HG03571 (cell line): ENCODE results near the gene MYOZ2.

Experiments used
- ATAC-seq: cut with Tn5 transposase; IDR thresholded peaks from one replicate; pipeline ENCODE4 v1.9.1; 2021; ENCODE audit not compliant: unreplicated experiment

The MYOZ2 gene

GRCh38 chr4:119135721-119136121, at the start of gene MYOZ2:
TSS of gene MYOZ2 (plus strand) at chr4:119135832. CDS start at chr4:119136526, 694 bp downstream.
- no peak for ATAC-seq

- ATAC-seq, result no peak
Measured at GRCh38 chr4:119087121-119087520, 48.5 kb upstream of the MYOZ2 start.

DNA sequence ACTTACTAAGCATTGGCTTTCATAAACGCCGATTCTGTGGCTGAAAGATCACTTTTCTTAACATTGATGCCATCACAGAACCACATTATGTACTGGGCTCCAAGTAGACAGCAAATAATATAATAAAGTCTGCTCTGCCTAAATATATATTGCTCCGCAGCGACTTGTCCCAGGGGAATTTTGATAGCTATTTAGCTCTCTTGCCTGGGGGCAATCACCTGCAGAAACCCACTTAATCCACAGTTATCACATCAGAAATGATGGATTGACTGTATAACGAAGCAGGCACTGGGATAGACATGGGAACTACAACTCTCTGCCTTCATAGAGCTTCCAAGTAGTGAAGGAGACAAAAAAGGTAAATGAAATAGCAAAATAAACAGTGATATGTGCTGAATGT, 48.0 kb upstream of the MYOZ2 start:
- no peak for ATAC-seq

DNA sequence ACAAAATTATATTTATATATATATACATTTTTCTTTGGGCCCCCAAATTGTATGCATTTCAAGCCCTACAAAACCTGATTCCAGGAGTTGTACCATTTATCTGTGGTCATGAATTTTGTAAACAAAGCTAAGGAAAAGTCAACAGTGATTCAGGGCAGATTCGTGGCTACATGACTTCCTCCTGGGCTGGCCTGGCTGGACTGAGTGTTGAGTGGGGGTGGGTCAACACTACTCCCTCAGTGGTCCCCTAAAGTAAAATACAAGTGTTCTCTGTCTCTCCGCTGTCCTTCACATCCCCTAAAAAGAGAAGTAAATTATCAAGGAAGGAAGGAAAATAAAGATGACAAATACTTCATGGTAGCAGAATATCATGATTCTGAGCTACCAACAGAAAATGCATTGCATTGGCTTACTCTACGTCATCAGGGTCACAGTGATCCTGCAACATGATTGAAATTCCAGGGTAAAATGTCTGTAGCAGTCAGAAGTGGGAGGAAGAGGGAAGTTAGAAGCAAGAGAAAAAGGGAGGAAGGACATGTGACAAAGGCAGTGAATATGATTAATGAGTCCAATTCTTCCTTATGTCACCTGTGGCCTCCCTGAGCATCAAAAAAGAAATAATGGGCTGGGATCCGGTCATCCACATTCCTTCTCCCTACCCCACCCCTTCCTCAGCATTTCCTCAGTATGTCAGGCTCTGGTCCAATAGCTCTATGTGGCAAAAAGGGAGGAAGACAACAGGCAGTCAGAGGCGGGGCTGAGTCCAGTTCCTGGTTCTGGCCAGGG, 42.4 kb upstream of the MYOZ2 start:
- ATAC-seq, result no peak

DNA sequence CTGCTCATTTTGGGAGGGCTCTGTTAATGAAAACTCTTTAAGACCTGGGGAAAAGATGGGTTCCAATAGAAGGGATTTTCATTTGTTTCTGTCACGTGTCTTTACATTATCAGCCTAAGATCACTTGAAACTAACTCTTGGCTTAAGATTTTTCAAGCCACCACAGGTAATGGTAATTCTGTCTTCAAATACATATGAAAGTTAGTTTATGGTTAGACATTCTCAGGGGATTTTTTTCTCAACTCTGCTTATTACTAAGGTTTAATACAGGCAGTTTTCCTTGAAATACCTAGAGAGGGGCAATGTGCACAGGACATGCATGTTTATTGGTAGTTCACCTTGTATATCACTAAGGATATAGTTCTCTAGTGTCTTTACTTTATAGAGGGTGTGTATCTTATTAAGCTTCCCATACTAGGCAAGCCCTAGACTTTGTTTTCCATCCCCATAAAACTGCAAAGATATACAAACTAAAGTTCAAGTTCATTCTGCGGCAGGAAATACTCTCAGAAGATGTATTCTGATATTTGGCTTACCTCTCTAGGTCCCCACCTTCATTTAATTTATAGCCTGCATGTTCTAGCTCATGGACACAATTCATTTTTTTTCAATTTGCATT, 38.2 kb upstream of the MYOZ2 start:
- no peak for ATAC-seq

- ATAC-seq, result no peak
Measured at GRCh38 chr4:119098306-119098705, 37.3 kb upstream of the MYOZ2 start.

DNA sequence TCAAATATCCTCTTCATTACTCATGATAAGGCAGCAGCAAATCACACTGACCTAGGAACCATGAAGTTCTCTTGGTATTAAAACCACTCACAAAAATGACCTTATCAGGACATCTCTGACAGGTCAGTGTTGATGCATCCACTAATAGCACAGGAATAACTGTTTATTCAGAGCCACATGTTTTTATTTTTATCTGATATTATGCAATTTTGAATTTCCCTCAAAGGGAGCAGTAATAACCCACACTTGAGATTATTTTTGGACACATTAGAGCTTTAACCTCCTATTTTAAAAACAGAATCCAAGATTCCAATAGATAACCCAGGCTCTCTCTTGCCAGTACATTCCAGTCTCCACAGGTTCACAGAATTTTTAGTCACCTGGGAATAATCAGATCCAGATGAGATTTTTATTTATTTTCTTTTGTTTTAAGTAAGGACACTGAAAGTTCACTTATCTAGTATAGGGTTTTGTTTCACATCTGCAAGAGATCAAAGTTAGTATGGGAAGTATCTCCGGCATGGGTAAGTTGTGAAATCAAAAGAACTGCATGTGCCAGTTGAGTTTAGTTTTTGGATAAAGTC, 36.3 kb upstream of the MYOZ2 start:
- ATAC-seq, result no peak

- no peak for ATAC-seq
Measured at GRCh38 chr4:119100655-119101054, 35.0 kb upstream of the MYOZ2 start.

DNA sequence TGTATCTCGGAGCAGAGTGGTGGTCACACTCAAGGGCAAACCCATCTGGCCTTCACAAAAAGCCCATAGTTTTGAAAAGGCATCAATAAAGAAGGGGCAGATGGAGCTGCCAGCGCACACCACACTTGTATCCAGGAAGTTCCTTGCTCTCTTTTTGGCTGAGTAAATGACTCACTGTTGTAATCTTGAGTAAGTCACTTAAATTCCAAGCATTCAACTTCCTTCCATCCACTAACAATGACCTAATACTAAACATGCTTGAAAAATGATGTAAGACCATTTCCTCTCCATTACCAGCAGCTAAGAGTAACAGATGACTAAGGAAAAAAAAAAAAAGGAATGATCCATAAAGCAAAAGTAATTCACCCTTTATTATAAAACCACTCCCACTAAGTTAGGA, 32.4 kb upstream of the MYOZ2 start:
- ATAC-seq, result no peak

DNA sequence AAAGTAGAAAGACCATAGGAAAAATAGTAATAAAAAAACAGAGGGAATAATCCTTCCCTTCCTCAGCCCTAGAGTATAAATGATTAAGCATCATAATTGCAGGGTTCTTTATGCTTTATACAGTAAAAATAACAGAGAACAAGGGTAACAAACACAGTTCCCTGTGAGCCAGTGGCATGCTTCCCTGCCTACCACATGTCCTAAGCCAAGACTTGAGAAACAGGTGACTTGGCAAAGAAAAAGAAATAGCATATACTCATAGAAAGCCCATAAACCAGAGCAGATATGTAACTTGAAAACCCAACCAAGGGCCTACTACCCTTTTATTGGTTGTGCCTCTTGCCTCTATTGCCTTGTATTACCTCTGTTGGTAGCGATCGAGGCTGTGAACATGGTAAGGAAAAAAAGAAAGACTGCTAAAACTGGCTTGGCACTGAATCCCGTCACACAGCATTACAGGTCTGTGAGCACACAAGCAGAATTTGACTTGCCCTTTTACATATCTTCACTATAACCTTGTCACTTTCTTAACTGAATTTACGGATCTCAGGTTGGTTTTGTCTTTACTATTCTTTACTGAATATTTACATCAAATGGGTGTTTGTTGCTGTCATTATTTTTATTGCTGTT, 30.9 kb upstream of the MYOZ2 start:
- no peak for ATAC-seq

GRCh38 chr4:119105605-119106004, 30.0 kb upstream of the MYOZ2 start:
- no peak for ATAC-seq

- ATAC-seq, result no peak
Measured at GRCh38 chr4:119106036-119107000, 29.3 kb upstream of the MYOZ2 start.

- no peak for ATAC-seq
Measured at GRCh38 chr4:119110121-119110520, 25.5 kb upstream of the MYOZ2 start.

GRCh38 chr4:119111296-119111695, 24.3 kb upstream of the MYOZ2 start:
- no peak for ATAC-seq

DNA sequence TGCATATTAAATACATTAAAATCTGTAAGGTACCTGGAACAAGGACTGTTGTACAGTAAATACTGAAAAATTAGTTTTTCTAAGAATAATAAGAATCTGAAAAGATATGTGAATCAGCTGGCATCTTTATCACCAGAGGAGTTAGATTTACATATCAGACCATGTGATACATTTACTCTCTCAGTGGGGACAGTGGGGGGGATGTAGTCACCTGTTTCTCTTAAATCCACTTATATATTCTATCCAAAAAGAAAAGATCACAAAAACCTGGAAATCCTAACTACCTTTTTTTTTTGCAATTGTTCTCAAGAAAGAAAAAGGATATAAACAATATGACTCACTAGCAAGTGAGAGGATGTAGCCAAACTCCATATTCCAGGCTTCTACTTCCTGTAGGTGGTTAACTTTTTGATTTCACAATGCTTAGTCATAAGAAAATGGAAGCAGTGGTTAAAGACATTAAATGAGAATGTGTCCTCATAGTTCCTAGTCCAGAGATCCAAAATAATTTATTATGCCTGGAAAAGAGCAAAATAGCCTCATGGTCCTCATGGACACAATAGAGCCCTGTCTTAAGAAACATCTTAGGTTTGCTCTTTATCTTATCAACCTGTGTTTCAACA, 22.5 kb upstream of the MYOZ2 start:
- ATAC-seq, result no peak

DNA sequence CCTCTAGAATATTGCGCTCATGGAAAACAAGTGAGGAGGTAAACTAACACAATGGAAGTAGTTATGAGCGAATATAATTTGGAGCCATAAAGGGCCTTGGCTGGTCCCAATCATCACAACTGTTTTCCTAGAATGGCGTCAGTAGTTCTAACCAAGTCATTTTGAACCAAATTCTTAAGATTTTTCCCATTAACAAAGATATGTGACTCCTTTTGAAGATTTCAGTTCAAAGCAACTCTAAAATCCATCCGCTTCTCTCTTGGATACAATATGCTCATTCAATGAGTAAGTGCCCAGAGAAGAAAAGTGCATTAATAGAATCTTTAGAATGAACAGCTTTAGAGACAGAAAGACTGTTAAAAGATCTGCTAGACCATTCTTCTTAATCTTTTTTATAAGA, 19.6 kb upstream of the MYOZ2 start:
- ATAC-seq, result no peak

DNA sequence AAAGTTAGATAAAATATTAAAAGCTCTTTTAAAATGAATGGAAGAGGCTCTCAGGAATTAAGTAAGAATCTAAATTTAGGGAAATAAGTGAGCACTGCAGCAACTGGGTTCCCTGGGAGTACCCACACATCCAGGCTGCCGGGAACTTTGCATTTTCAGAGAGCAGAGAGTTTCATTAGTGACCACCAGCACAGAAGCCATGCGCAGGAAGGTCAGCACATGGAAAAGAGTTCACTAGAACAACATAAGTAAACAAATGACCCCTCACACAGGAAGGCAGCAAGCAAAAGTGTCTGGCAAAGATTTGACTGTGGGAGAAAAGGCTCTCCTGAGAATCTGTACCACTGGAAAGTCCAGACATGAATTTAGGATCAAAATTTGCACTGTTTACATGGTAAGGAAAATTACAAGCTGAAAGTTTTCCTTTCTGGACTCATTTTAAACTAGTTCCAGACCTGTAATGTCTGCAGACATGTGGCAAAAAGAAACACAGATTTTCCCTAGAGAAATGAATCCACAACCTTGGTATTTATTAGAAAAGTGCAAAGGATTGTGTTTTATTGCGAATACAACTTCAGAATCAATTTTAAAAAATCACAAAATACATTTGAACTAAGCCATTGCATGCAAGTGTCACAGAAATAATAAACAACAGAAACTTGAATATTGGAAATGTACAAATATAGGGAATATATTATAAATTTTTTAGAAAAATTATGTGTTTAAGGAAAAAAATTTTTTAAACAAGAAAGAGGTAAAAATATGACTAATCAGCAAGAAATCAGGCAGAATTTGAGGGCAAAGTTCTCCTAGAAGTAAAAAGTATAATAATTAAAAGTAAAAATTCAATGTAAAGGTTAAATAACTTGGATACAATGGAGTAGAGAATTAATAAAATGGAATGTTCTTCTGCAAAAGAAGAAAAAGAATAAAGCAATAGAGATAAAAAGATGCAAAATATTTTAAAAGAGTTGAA, 18.4 kb upstream of the MYOZ2 start:
- ATAC-seq, result no peak

DNA sequence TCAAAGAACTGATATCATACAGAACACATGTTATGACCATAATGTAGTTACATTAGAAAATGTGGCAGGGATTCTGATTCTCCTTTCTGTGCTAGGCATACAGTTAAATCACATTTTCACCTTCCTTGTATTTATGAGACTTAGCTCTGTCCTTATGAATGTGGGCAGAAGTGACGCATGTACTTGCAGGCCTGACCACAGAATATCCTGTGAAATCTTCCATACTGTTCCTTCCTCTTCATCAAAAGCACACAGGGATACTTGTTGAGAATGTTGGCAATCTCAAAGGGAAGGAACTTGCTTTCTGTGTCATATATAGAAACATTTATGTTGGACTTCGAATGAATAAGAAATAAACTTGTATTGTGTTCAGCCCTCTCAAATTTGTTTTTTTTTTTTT, 17.2 kb upstream of the MYOZ2 start:
- ATAC-seq, result no peak

- ATAC-seq, result no peak
Measured at GRCh38 chr4:119124352-119124751, 11.3 kb upstream of the MYOZ2 start.
